ENCODE measurements around the gene TUBA1C.

Gene TUBA1C

GRCh38 chr12:49225576-49226166 lies 39.2 kb upstream of the TUBA1C start:
- Histone ChIP-seq H3K9me3 (no peaks in the 10 kb centered on the region), H3K27me3 (no peaks in the 10 kb centered on the region), H3K36me3 (no peaks in the 10 kb centered on the region), H3K4me3 (no peak overlapping the region), H3K27ac (no peak overlapping the region), H3K4me1 (peaks cover 0 to 13% (median 1%) of the 10 kb centered on the region in 4 donors)
- TF ChIP-seq, protein P1, sequence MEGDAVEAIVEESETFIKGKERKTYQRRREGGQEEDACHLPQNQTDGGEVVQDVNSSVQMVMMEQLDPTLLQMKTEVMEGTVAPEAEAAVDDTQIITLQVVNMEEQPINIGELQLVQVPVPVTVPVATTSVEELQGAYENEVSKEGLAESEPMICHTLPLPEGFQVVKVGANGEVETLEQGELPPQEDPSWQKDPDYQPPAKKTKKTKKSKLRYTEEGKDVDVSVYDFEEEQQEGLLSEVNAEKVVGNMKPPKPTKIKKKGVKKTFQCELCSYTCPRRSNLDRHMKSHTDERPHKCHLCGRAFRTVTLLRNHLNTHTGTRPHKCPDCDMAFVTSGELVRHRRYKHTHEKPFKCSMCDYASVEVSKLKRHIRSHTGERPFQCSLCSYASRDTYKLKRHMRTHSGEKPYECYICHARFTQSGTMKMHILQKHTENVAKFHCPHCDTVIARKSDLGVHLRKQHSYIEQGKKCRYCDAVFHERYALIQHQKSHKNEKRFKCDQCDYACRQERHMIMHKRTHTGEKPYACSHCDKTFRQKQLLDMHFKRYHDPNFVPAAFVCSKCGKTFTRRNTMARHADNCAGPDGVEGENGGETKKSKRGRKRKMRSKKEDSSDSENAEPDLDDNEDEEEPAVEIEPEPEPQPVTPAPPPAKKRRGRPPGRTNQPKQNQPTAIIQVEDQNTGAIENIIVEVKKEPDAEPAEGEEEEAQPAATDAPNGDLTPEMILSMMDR (IDR thresholded peaks at IDR 0.05): no peak
- peak in 1 of 2 donors; percentile 25 for DNase-seq
- intact Hi-C loops (cut with DNase I; ENCODE audit: low total_unique reads): no loop called here

DNA sequence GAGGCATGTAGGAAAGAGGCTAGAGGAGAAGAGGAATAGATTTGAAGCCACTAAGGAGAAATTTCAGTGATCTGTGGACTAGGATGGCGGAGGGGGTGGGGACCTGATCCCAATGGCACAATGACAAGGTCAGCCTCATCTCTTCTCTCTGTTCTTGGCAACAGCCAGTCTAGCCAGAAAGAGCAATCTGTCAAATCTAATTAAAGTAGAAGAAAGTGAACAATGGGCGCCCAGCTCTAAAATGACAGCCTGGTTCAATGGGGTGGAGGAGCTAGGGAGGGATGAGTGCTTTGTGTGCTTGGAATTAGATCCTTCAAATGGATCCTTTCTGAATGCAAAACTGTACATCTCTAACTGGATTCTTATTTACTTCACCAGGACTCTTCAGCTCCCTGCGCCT lies 37.2 kb upstream of the TUBA1C start:
- TF ChIP-seq, protein P1 (IDR thresholded peaks at IDR 0.05): no peak
- Histone ChIP-seq H3K27ac (no peak overlapping the region), H3K27me3 (no peaks in the 10 kb centered on the region), H3K4me1 (peaks cover 0 to 17% (median 10%) of the 10 kb centered on the region in 4 donors), H3K4me3 (no peak overlapping the region), H3K36me3 (no peaks in the 10 kb centered on the region), H3K9me3 (no peaks in the 10 kb centered on the region)
- DNase-seq: peak in 1 of 2 donors; percentile 23
- intact Hi-C loops (cut with DNase I; ENCODE audit: low total_unique reads): no loop called here

DNA sequence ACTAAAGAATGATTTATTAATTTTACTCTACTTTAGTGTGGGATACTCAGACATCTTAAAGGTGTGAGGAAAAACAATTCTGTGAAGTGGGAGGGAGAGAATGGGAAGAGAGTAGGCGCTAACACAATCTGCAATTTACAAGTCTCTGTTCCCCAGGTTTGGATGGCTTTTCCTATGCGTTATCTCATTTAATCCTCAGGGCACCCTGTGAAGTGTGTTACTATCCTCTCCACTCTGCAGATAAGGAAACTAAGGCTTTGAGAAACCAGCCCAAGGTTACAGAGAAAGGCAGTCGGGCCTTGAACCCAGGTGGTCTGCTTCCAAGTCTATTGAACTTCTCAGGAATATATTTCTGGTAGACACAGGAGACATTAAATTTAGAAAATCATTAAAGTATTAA lies 36.2 kb upstream of the TUBA1C start:
- DNase-seq: no peak
- H3K27me3 ChIP-seq: no peaks in the 10 kb centered on the region
- peaks cover 0 to 21% (median 16%) of the 10 kb centered on the region in 4 donors for H3K4me1 ChIP-seq
- H3K36me3 ChIP-seq: no peaks in the 10 kb centered on the region
- TF ChIP-seq, protein P1 (IDR thresholded peaks at IDR 0.05): no peak
- intact Hi-C loops (cut with DNase I; ENCODE audit: low total_unique reads): no loop called here
- no peak overlapping the region for H3K4me3 ChIP-seq
- no peak overlapping the region for H3K27ac ChIP-seq
- no peaks in the 10 kb centered on the region for H3K9me3 ChIP-seq

DNA sequence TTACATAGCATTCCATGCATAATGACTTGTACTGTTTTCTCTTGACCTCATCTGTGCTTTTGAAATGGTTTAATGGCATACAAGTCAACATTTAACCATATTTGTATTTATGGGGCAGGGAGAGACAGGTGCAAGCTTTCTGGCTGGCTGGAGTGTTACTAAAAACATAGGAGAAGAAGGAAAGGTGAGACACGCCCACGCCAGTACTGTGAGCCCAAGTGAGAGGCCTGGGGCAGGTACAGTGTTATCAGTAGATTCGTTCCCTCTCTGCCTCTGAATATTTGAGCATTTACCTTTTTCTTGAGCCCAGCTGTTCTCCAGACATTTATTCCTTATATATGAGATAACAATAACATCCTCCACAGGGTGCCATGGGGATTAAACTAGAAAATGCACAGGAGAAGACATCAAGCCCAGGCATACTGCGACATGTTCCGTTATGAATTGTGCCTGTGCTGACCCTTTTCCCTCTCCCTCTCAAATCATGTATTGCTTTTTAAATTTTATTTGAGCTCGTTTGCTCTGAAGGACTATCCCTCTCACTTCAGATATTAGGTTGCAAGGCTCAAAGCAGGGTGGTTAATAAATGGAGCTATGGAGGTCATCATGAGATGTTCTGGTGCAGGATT lies 34.6 kb upstream of the TUBA1C start:
- TF ChIP-seq, protein P1 (IDR thresholded peaks at IDR 0.05): no peak
- intact Hi-C loops (cut with DNase I; ENCODE audit: low total_unique reads): loop anchor here (5.0 kb wide), 1 partner anchor 98 kb away; the partner anchor contains the start of gene TUBA1B
- H3K27ac ChIP-seq: no peak overlapping the region

GRCh38 chr12:49230805-49231194 lies 34.1 kb upstream of the TUBA1C start:
- Histone ChIP-seq H3K9me3 (no peaks in the 10 kb centered on the region), H3K27ac (no peak overlapping the region), H3K4me1 (peaks cover 0 to 27% (median 23%) of the 10 kb centered on the region in 4 donors), H3K27me3 (no peaks in the 10 kb centered on the region), H3K4me3 (no peak overlapping the region), H3K36me3 (no peaks in the 10 kb centered on the region)
- intact Hi-C loops (cut with DNase I; ENCODE audit: low total_unique reads): loop anchor here (5.0 kb wide), 1 partner anchor 98 kb away; the partner anchor contains the start of gene TUBA1B
- peak in 1 of 2 donors; percentile 7 for DNase-seq
- TF ChIP-seq, protein P1 (IDR thresholded peaks at IDR 0.05): no peak

More for the DNA sequence above, 34.6 kb upstream of the TUBA1C start:
- no peak overlapping the region for H3K4me3 ChIP-seq
- peak in 1 of 2 donors; percentile 13 for DNase-seq
- no peaks in the 10 kb centered on the region for H3K36me3 ChIP-seq
- H3K9me3 ChIP-seq: no peaks in the 10 kb centered on the region
- peaks cover 0 to 27% (median 23%) of the 10 kb centered on the region in 4 donors for H3K4me1 ChIP-seq
- H3K27me3 ChIP-seq: no peaks in the 10 kb centered on the region

Data from tibial artery (tissue), 4 donors.